Superior temporal gyrus (tissue), 1 donor: ENCODE measurements around the gene ARL14.
"Not testable (repeated sequence)": the region's sequence is repeated elsewhere in the genome, so short reads cannot be mapped to it uniquely, and the experiment has no call there.

Experiments used
- DNase-seq: peaks from one replicate; pipeline ENCODE4 v3.0.0-alpha.2; 2016; ENCODE audit errors: extremely low spot score

ARL14 gene

DNA sequence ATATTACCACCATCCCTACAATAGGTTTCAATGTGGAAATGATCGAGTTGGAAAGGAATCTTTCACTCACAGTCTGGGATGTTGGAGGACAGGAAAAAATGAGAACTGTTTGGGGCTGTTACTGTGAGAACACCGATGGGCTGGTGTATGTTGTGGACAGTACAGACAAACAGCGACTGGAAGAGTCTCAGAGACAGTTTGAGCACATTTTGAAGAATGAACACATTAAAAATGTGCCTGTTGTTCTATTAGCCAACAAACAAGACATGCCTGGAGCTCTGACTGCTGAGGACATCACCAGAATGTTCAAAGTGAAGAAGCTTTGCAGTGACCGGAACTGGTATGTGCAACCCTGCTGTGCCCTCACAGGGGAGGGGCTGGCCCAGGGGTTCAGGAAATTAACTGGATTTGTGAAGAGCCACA, 510 bp downstream of the ARL14 start:
- DNase-seq = no peak

DNA sequence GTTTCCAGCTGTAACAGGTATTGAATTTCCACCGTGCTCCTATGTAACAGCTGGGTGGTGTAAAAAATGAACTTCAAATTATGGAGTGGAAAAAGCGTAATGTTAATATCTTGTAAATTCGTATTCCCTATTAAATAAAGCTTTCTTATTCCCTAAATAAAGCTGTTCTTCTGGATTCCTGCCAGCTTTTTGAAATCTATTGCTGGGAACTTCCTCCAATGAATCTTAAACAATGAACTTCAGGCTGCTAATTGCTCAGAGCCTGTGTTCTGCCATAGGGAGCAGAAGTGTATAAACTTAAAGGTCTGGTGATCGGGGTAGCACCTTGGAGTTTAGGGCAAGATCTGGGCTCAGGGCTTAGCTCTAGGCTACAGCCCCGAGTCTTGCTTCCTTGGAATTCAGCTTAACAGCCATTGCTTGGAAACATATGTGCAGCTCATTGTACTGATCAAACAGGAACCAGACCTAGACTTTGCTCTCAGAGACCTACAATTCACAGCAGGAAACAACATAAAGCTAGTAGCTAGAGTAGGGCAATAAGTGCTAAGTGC, 1.4 kb downstream of the ARL14 start:
- DNase-seq = no peak

DNA sequence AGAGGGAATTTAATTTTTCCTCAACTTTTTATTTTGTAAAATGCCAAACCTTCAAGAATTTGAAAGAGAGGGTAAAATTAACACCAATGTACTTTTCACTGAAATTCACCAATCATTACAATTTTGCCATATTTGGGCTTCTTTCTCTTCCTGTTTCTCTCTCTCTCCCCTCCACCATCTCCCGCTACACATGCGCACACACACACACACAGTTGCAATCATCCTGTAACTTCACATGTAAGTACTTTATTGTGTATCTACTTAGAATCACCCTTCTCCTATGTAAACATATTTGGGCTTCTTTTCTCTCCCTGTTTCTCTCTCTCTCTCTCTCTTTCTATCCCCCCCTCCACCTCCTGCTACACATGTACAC, 7.4 kb downstream of the ARL14 start:
- DNase-seq = no peak

DNA sequence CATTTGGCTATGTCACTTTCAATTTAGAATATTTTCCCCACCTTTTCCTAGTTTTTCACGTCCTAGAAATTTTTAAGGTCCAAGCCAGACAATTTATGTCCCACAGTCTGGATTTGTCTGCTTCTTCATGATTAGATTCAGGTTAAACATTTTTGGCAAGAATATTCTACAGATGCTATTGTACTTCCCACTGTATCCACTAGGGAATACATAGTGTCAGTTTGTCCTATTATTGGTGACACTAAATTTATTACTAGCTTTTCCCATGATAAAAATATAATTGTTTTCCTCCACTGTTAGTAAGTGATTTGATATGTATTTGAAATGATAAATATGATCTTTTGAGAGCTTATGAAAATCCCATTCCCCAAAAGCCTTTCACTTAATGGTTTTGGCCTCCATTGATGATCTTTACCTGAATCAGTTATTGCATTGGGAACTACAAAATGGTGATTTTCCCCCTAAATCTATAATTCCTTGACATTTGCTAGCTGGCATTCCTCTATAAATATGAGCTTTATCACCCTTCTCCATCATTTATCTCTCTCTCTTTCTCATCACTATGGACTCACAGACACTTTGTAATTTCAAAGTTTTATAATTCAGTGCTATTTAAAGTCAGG, 8.3 kb downstream of the ARL14 start:
- no peak for DNase-seq

DNA sequence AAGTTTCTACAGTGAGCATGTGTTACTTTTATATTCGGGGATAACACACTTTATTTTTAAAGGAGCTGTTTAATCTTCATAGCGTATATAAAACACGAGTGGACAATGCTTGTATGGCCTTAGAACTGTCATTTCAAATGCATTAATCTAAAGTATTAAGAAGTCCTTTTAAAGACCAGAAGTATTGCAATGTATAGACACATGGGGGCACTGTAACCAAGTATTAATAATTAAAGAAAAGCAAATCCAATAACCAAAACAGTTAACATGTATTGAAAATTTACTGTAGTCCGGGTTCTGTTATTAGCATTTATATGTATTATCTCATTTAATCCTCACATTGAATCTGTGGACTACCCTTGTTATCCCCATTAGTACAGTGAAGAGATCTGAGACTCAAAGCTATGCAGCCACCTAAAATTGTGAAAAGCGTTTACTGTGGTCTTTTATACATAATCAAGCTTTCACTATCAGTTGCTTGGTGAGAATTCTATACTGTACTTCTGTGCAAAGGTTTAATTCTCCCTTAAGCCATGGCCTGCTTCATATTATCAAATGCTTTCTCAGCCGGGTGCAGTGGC, 10.1 kb downstream of the ARL14 start:
- no peak for DNase-seq

DNA sequence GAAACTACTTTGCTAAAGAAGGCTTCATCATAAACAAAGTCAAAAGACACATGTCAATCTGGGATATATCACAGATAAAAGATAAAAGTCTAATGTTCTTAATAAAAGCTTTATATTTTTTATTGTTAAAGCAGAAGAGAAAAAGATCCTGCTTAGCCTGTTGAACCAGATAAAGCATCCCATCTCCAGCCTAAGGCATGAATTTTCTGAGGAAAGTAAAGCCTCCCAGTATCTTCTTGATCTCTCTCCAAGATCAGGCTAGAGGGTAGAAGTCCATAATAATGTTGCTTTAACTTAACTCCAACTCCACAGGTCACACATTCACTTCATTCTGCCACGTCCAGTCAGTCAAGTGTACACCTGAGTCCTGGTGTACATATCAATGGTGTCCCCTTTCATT, 14.2 kb downstream of the ARL14 start:
- DNase-seq = no peak

DNA sequence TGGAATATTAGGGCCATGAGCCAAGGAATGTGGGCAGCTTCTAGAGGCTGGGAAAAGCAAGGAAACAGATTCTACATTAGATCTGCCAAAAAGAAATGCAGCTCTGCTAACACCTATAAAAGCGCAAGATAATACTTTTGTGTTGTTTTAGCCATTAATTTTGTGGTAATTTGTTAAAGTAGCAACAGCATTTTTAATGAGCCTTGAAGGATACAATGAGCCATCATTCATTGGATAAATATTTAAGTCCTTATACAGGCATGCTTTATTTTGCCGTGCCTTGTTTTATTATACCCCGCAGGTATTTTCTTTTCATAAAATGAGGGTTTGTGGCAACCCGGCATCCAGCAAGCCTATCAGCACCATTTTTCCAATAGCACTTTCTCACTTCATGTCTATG, 15.0 kb downstream of the ARL14 start:
- no peak for DNase-seq

DNA sequence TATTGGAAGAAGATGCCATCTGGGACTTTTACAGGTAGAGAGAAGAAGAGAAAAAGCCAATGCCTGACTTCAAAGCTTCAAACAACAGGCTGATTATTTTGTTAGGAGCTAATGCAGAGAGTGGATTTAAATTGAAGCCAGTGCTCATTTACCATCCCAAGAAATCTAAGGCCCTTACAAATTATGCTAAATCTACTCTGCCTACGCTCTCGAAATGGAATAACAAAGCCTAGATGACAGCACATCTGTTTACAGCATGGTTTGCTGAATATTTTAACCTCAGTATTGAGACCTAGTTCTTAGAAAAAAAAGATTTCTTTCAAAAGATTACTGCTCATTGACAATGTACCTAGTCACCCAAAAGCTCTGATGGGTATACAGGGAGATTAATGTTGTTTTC, 16.2 kb downstream of the ARL14 start:
- DNase-seq = no peak

DNA sequence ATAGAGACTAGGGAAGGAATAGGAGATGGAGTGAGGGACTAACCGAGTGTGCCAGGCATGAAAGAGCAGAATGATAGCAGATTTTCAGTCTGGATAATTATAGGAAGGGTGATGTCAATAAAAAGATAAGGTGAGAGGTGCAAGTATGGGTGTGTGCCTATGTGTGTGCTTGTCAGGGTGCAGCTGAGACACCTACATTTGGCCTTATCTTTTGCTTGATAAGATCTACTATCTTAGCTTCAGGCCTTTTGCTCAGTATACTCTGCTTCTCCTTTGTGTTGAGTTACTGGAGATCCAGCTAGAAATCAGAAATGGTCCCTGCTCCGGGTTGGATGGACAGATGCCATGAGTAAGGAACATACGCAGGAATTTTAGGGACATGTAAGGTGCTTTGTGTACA, 17.4 kb downstream of the ARL14 start:
- DNase-seq = no peak

DNA sequence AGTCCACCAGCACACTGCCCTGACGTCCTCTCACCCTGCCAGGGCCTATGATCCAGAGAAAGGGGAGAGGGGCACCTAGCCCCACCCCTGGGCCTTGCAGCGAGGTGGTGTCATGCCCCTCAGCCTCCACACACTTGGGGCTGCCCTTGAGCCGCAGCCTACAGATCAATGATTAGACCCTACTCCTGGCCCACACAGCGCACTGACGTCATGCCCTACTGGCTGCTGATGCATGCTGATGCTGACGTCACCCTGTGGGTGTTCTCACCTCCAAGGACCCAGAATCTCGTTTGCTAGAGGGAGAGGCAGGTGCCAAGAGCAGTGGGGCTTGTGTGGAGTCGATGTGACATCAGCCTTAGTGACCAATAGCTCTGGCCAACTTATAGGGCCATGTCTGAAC, 18.0 kb downstream of the ARL14 start:
- no peak for DNase-seq

DNA sequence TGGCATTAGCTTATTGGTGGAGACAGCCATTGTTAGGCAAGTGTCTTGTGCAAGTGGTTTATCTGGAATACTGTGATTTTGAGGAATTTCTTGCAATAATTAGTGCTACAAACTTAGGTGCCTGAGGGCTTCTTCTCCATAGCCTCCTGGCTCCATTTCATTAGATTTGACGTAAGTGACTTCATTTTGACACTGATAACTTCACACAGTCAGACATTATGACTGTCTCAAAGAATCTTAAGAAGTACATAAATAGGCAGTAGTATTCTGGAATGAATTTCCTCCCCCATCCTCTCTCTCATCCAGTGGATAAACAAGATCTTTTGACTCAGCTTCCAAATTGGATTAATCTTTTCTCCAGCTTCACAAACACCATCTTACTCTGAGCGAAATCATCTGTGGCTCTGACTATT, 19.0 kb downstream of the ARL14 start:
- no peak for DNase-seq

DNA sequence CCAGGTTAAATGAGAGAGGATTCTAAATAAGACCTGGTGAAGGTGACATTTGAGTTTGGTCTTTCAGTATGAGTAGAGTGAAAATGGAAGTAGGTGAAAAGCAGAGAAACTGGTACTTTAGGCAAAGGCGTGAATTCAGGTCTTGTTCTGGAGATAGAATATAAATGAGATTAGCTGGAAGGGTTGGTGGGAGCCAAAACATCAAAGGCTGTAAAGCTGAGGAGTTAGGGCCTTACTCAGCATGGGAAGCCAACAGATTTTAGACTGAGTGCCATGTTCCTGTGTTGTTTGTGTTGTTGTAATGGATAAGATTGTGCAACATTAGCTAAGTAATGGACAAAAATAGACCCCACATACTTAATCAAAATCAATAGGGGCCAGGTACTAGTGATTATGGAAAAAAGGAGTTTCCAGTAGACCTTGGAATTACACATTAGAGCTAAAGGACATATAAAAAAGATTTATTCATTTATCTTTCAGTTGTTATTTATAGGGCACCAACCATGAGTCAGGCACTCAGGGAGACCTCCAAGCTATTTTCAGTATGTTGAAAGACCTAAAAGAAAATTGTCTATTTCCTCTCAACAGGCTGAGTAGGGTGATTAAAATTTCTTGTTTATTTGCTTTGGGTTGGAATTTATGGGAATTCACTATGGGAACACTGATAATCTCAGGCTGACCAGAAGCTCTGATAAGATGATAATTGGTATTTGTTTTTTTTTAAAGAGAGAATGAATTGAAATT, 20.8 kb downstream of the ARL14 start:
- no peak for DNase-seq

DNA sequence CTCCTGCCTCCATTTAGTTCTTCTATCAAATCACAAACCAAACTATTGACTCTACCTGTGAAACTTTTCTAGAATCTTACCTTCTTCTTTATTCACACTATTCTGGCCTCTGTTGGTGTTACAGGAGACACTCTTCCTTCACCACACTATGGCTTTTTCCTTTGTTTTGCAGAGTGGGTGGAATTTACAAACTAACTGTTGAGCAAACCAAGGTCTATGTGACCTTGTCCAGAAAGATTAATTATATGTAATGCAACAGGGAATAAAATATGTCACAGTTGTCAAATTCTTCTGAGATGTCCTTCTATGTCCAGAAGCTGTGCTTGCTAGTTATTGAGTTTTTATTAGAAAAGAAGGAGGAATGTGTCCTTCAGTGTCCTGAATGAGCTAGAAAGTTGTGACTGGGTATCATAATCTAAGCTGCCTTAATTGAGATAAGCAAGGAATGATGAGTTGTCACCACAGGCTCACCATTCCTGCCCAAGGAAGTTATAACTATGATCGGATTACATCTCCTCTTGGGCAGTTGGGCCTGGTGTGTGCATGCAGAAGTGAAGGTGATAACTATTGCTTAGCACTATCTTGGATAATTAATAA, 21.7 kb downstream of the ARL14 start:
- DNase-seq = no peak

DNA sequence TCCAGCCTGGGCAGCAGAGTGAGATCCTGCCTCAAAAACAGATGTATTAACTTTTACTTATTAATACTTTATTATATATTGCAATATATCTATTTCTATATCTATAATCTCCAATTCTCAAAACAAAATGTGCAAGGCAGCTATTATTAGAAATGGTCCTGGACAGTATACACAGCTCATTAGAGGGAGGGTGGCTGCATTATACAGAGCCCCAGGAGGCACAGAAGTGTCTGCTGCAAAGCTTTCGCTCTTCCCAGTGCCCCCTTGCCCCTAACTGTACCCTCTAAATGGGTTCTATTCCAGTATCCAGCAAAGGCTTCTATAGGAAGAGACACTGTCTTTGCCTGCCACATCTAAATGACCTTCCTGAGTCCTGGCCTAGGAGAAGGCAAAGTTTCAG, 24.5 kb downstream of the ARL14 start:
- no peak for DNase-seq

DNA sequence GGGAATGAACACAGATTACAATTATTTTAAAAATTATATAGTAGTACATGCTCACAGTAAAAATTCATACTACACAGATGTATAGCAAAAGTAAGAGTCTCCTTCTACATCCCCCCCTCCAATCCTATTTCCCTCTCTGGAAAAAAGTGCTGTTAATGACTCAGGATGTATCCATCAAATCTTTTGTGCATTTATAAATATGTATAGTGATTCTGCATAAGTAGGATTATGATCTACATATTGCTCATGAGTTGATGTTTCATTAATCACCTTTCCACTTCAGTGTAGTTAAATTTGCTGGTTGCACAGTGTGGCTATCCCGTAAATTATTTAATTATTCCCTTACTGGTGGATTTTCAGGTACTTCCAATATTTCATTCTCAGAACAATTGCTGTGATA, 25.3 kb downstream of the ARL14 start:
- DNase-seq = no peak

DNA sequence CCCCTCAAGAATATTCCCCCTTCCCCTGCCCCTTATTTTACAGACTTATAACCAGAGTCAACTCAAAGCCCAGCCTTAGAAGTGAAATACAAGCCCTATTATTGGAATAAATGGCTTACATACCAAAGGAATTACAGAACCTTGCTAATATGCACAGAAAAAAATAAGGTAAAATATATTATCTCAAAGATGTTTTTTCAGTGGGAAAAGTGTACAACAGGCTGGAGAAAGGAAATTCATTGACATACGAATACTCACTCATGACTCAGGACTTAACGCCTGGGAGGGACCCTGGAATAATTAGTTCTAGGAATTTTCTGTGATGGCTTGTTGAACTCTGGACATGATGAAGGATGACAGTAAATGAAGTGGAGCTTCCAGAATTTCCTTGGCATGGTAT, 27.0 kb downstream of the ARL14 start:
- DNase-seq = no peak

DNA sequence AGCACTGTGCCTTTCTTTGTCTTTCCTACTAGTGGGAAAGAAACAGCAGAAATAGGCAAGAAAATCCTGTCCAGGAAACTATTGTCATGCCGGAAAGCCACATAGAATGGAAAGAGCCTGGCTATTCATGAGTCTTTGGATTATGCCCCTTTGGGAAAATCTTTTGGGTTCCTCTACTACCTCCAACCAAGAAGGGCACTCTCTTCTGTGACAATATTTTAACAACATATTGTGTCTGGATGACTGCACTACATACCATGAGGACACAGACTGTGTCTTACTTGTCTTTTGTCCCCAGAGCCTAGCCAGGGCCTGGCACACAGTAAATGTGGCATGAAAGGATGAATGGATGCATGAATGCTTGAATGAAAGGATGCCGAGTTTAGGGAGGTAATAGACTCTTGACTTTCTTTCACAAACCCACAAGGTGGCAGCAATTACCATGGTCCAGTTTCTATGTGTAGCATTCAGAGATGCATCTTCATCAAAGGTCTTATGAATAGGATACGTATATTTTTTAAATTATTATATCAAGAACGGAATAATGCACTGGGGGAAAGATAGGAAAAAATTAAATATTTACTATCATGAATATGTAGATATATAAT, 30.3 kb downstream of the ARL14 start:
- DNase-seq = peak; percentile 89

DNA sequence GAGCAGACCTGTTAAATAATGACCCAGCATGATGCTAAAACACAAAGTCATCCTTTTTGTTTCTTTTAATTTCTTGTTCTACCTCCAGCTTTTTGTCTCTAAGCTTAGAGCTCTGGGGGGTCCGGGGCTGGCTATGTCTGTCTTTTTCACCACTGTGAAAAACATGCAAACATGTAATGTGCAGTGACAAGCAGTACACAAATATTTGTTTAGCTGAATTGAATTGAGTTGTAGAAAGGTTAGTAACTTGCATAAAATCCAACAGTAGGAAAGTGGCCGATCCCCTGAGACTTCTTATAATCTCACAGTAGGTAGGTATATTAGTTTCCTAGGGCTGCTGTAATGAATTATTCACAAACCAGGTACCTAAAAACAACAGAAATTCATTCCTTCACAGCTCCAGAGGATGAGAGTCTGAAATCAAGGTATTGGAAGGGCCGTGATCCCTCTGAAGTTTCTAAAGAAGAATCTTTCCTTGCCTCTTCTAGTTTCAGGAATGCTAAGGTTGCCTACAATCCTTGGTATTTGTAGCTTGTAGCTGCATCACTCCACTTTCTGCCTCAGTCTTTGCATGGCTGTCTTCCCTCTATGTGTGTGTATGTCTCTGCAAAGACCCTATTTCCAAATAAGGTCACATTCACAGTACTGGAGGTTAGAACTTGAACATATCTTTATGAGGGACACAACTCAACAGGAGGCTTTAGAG, 32.7 kb downstream of the ARL14 start:
- DNase-seq = no peak

DNA sequence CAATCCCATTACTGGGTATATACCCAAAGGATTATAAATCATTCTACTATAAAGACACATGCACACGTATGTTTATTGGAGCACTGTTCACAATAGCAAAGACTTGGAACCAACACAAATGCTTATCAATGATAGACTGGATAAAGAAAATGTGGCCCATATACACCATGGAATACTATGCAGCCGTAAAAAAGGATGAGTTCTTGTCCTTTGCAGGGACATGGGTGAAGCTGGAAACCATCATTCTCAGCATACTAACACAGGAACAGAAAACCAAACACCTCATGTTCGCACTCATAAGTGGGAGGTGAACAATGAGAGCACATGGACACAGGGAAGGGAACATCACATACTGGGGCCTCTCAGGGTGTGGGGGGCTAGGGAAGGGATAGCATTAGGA, 36.2 kb downstream of the ARL14 start:
- not testable (repeated sequence) for DNase-seq

DNA sequence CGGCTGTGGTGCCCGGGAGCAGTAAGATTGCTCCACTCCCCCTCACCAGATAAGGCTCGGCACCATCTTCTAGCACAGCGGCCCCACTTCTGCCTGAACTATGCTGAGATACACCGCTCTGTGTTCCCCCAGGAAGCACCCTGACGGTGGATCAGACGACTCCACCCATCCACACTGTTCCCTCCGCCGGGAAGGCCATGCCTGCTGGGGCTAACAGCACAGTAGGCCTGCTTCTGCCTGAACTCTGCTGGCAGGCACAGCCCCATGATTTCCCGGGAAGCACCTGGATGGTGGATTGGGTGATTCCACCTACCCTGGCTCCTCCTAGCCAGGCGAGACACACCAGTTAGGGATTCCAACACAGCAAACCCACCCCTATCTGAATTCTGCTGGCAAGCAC, 42.8 kb downstream of the ARL14 start:
- DNase-seq = no peak

DNA sequence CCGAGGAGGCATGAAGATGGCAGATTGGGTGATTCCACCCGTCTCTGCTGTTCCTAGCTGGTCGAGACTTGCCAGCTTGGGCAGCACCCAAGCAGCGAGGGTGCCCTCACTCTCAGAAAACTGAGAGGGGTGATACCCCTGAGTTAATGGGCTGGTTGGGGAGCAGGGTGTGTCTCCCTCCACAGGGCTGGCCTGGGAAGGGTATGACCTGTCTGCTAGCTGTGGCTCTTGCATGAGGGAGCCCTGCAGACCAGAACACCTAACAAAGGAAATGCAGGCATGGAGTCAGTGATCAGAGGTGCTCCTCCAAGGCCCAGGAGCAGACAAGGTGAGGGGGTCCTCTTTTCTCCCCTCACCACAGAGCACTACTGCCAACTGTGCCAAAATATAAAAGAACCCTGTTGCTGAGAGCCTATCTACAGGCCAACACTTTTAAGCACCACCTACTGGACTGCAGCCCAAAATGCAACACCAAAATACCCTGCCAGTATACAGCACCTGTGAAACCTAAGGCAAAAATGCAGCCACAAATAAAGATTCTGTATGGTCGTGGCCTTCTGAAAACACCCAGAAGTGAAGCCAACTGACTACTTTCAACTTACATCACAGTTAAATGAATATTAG, 43.3 kb downstream of the ARL14 start:
- DNase-seq = no peak
